Measurements from ENCODE around the gene CLIC4.
"Not testable (repeated sequence)": the region's sequence is repeated elsewhere in the genome, so short reads cannot be mapped to it uniquely, and the experiment has no call there.

CLIC4 gene

DNA sequence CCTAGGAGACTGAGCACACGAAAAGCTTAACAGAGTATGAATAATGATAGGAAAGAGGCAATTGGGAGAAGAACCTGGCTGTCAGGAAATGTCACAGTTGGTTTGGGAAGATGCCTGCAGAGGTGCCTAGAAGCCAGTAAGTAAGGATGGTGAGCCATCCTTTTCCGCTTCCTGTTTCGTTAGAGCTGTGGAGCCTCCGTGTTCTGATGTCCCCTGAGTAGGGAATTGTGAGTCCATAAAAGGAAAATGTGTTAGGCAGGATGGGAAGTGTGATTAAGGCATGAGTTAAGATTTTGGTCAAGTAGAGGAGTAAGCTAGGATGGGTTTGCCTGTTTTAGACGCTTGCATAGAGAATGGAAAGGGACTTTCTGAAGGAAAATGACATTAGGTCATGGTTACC, 9.0 kb downstream of the CLIC4 start:
- no peak overlapping the region for H3K9ac ChIP-seq (ENCODE audit: low read depth, low read length)
- H3K4me1 ChIP-seq (ENCODE audit: control insufficient read depth, insufficient read depth, low read length) = peaks cover 40% of the 10 kb centered on the region
- peaks cover 31% of the 10 kb centered on the region for H3K36me3 ChIP-seq (ENCODE audit: insufficient read depth, low read length)
- H3K9me3 ChIP-seq (replicated peaks; ENCODE audit: low read length) = no peaks in the 10 kb centered on the region
- H3K4me3 ChIP-seq (ENCODE audit: low read length) = no peak overlapping the region
- peak overlapping the region; percentile 5 for H3K4me2 ChIP-seq (ENCODE audit: low read length)
- H3K27me3 ChIP-seq (ENCODE audit: control insufficient read depth, insufficient read depth, low read length) = no peaks in the 10 kb centered on the region

DNA sequence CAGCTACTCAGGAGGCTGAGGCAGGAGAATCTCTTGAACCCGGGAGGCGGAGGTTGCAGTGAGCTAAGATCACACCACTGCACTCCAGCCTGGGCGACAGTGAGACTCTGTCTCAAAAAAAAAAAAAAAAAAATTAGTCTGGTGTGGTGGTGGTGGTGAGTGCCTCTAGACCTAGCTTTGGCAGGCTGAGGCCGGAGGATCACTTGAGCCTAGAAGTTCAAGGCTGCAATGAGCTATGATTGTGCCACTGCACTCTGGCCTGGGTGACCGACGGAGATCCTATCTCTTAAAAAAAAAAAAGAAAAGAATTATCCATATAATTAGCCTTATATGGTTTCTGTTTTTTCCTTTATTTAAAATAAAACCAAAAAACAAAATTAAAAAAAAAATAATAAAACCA, 10.1 kb downstream of the CLIC4 start:
- not testable (repeated sequence) for H3K4me2 ChIP-seq (ENCODE audit: low read length); H3K9ac ChIP-seq (ENCODE audit: low read depth, low read length); H3K27me3 ChIP-seq (ENCODE audit: control insufficient read depth, insufficient read depth, low read length); H3K9me3 ChIP-seq (replicated peaks; ENCODE audit: low read length); H3K4me3 ChIP-seq (ENCODE audit: low read length)
- Histone ChIP-seq H3K36me3 (ENCODE audit: insufficient read depth, low read length) (peaks cover 29% of the 10 kb centered on the region), H3K4me1 (ENCODE audit: control insufficient read depth, insufficient read depth, low read length) (peaks cover 43% of the 10 kb centered on the region)

DNA sequence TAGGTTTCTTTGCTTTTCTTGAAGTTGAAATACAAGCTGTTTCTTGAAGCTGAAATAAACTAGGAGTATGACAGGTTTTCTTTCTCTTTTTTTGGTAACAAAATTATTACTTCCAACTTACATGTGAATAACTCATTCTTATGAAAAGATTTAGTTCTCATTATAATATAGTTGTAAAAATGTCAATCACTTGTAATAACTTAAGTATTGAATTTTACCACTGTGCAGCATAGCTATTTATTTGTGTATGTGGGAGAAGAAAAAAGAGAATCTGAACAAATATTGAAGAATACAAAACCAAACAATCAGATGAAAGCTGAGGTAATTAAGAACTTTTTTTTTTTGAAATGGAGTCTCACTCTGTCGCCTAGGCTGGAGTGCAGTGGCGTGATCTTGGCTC, 11.1 kb downstream of the CLIC4 start:
- H3K9me3 ChIP-seq (replicated peaks; ENCODE audit: low read length) = no peaks in the 10 kb centered on the region
- H3K4me1 ChIP-seq (ENCODE audit: control insufficient read depth, insufficient read depth, low read length) = peaks cover 50% of the 10 kb centered on the region
- H3K27me3 ChIP-seq (ENCODE audit: control insufficient read depth, insufficient read depth, low read length) = no peaks in the 10 kb centered on the region
- H3K36me3 ChIP-seq (ENCODE audit: insufficient read depth, low read length) = peaks cover 36% of the 10 kb centered on the region
- no peak overlapping the region for H3K9ac ChIP-seq (ENCODE audit: low read depth, low read length)
- no peak overlapping the region for H3K4me3 ChIP-seq (ENCODE audit: low read length)
- H3K4me2 ChIP-seq (ENCODE audit: low read length) = no peak overlapping the region

DNA sequence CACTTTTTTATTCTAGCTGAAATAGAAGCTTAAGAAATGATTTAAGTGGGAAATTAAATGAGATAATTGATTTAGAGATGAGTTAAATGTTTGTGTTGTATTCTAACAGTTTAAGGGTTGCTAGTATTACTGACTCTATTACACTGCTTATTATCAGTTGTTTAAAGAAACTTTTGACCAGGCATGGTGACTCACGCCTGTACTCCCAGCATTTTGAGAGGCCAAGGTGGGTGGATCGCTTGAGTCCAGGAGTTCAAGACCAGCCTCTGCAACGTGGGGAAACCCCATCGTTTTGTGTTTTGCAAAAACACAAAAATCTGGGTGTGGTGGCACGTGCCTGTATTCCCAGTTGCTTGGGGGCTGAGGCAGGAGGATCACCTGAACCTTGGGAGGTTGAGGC, 14.2 kb downstream of the CLIC4 start:
- Histone ChIP-seq H3K9ac (ENCODE audit: low read depth, low read length) (no peak overlapping the region), H3K4me3 (ENCODE audit: low read length) (no peak overlapping the region), H3K36me3 (ENCODE audit: insufficient read depth, low read length) (peaks cover 16% of the 10 kb centered on the region), H3K9me3 (replicated peaks; ENCODE audit: low read length) (no peaks in the 10 kb centered on the region), H3K4me2 (ENCODE audit: low read length) (no peak overlapping the region), H3K4me1 (ENCODE audit: control insufficient read depth, insufficient read depth, low read length) (peaks cover 32% of the 10 kb centered on the region), H3K27me3 (ENCODE audit: control insufficient read depth, insufficient read depth, low read length) (no peaks in the 10 kb centered on the region)

DNA sequence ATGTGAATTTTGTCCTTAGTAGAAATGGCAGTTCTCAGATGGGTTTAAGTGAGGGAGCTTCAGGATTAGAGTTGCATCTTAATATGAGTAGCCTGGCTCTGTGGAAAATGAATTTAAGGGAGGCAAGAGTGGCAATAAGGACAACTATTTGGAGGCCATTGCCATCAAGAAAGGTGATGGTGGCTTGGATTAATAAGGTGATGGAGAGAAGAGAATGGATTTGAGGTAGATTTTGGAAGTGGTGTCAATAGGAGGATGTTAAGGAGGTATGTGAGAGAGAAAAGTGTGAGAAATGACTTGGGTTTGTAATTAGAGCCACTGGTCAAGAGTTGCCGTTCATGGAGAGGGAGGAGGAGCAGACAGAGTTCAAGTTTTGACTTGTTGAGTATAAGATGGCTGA, 16.3 kb downstream of the CLIC4 start:
- no peak overlapping the region for H3K9ac ChIP-seq (ENCODE audit: low read depth, low read length)
- H3K27me3 ChIP-seq (ENCODE audit: control insufficient read depth, insufficient read depth, low read length) = no peaks in the 10 kb centered on the region
- peaks cover 41% of the 10 kb centered on the region for H3K4me1 ChIP-seq (ENCODE audit: control insufficient read depth, insufficient read depth, low read length)
- no peak overlapping the region for H3K4me3 ChIP-seq (ENCODE audit: low read length)
- H3K36me3 ChIP-seq (ENCODE audit: insufficient read depth, low read length) = peaks cover 16% of the 10 kb centered on the region
- no peak overlapping the region for H3K4me2 ChIP-seq (ENCODE audit: low read length)
- no peaks in the 10 kb centered on the region for H3K9me3 ChIP-seq (replicated peaks; ENCODE audit: low read length)

DNA sequence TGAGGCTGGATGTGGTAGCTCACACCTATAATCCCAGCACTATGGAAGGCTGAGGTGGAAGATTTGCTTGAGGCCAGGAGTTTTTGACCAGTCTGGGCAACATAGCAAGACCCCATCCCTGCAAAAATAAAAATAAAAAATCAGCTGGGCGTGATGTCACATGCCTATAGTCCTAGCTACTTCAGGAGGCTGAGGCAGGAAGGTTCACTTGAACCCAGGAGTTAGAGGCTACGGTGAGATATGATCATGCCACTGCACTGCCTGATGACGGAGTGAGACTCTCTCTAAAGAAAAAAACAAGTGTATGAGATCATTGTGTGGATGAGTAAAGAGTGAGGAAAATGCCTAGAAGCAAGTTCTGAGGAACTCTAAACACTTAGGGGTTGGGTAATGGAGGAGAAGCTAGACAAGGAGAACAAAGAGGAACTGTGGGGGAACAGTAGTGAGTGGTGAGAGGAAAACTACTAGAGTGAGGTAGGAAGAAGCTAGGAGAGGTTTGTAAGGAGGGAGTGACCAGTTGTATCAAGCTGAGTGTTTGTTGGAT, 17.0 kb downstream of the CLIC4 start:
- peaks cover 16% of the 10 kb centered on the region for H3K36me3 ChIP-seq (ENCODE audit: insufficient read depth, low read length)
- no peaks in the 10 kb centered on the region for H3K27me3 ChIP-seq (ENCODE audit: control insufficient read depth, insufficient read depth, low read length)
- no peak overlapping the region for H3K4me3 ChIP-seq (ENCODE audit: low read length)
- peaks cover 41% of the 10 kb centered on the region for H3K4me1 ChIP-seq (ENCODE audit: control insufficient read depth, insufficient read depth, low read length)
- H3K4me2 ChIP-seq (ENCODE audit: low read length) = no peak overlapping the region
- no peak overlapping the region for H3K9ac ChIP-seq (ENCODE audit: low read depth, low read length)
- H3K9me3 ChIP-seq (replicated peaks; ENCODE audit: low read length) = no peaks in the 10 kb centered on the region

DNA sequence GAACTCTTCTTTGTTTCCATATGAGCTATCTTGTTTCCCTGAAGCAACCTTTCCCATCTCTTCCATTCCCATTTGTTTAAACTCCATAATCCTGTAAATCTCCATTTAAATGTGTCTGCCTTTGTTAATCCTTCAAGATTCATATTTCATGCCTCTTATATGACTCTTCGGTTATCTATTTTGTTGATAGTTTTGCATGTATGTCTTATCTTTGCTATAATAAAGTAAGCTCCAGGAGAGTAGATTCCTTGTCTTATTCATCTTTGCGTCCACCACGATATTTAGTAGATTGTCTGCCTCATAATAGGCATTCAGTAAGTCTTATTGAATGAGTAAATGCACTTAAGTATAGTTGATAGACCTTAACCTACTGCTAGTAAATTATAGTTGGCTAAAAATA, 18.4 kb downstream of the CLIC4 start:
- Histone ChIP-seq H3K4me3 (ENCODE audit: low read length) (no peak overlapping the region), H3K9me3 (replicated peaks; ENCODE audit: low read length) (no peaks in the 10 kb centered on the region), H3K4me1 (ENCODE audit: control insufficient read depth, insufficient read depth, low read length) (peaks cover 43% of the 10 kb centered on the region), H3K36me3 (ENCODE audit: insufficient read depth, low read length) (peaks cover 9% of the 10 kb centered on the region), H3K27me3 (ENCODE audit: control insufficient read depth, insufficient read depth, low read length) (no peaks in the 10 kb centered on the region), H3K9ac (ENCODE audit: low read depth, low read length) (no peak overlapping the region), H3K4me2 (ENCODE audit: low read length) (no peak overlapping the region)

DNA sequence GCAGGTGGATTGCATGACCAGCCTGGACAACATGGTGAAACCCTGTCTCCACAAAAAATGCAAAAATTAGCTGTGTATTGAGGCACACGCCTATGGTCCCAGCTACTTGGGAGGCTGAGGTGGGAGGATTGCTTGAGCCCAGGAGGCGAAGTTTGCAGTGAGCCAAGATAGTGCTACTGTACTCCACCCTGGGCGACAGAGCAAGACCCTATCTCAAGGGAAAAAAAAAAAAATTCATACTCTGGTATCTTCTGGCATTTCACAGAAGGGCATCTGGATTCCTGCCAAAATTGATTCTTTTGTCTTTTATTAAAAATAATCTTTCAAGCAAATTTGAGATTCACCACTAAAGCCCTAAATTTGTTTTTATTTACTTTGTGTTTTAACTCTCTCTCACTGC, 19.2 kb downstream of the CLIC4 start:
- Histone ChIP-seq H3K36me3 (ENCODE audit: insufficient read depth, low read length) (peaks cover 9% of the 10 kb centered on the region), H3K9ac (ENCODE audit: low read depth, low read length) (no peak overlapping the region), H3K27me3 (ENCODE audit: control insufficient read depth, insufficient read depth, low read length) (no peaks in the 10 kb centered on the region), H3K4me3 (ENCODE audit: low read length) (no peak overlapping the region), H3K4me1 (ENCODE audit: control insufficient read depth, insufficient read depth, low read length) (peaks cover 47% of the 10 kb centered on the region), H3K4me2 (ENCODE audit: low read length) (no peak overlapping the region), H3K9me3 (replicated peaks; ENCODE audit: low read length) (no peaks in the 10 kb centered on the region)

DNA sequence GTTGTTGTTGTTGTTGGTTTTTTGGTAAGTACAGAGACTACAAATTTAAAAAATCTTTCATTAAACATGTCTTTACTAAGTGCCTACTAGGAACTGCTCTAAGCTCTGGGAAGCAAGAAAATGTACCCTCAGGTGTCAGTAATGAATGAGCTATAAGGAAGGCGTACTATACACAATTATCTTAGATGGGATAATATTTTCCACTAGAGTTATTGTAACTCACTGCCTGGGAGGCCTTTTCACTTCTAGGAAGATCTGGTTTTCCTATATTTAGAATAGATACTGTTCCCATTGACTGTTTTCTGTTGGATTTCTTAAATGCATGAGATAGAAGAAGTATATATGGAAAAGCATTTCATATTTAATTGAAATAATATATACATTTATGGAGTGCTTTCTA, 19.6 kb downstream of the CLIC4 start:
- H3K4me3 ChIP-seq (ENCODE audit: low read length) = no peak overlapping the region
- no peaks in the 10 kb centered on the region for H3K27me3 ChIP-seq (ENCODE audit: control insufficient read depth, insufficient read depth, low read length)
- H3K4me2 ChIP-seq (ENCODE audit: low read length) = no peak overlapping the region
- H3K4me1 ChIP-seq (ENCODE audit: control insufficient read depth, insufficient read depth, low read length) = peaks cover 47% of the 10 kb centered on the region
- H3K9me3 ChIP-seq (replicated peaks; ENCODE audit: low read length) = no peaks in the 10 kb centered on the region
- peaks cover 9% of the 10 kb centered on the region for H3K36me3 ChIP-seq (ENCODE audit: insufficient read depth, low read length)
- no peak overlapping the region for H3K9ac ChIP-seq (ENCODE audit: low read depth, low read length)

DNA sequence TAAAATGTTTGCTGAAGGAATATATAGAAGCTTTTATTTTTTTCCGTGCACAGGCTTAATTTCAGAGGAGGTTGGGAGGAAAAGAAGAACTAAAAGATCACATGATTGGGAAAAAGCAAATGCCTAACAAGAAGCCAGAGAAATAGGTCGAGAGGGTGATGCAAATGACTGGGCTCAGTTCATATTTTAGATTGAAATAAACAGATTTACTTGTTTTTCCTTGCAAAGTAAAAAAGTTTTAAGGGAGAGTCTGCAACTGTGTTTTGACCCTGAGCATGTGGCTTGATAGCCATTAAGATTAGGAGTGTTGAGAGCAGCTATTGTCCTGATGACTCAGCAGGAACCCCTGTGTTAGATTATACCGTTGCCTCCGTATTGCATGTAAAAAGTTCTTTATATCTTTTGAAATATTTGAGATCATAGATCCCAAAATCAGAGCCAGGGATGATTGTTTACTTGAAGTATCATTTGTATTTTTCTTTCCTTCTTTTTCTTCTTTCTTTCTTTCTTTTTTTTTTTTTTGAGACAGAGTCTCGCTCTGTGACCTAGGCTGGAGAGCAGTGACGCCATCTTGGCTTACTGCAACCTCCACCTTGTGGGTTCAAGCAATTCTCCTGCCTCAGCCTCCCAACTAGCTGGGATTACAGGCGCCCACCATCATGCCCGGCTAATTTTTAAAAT, 20.2 kb downstream of the CLIC4 start:
- Histone ChIP-seq H3K4me3 (ENCODE audit: low read length) (no peak overlapping the region), H3K4me1 (ENCODE audit: control insufficient read depth, insufficient read depth, low read length) (peaks cover 47% of the 10 kb centered on the region)

DNA sequence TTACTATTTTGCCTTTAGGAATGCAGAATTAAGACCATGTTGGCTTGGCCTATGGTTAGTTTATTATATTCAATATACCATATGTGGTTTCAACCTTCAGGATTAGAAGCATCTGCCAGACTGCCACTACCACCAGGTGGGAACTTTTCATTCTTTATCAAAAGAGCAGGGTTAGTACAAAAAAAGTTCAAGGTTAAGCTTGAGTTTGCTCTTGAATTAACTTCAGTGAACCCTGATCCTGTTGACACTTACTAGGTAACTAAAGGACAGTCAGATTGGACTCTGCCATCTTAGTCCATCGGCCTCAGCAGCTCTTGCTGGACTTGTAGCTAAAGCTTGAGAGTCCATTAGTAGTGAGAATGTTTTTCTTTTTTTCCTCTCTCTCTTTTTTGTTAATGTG, 22.1 kb downstream of the CLIC4 start:
- Histone ChIP-seq H3K36me3 (ENCODE audit: insufficient read depth, low read length) (no peaks in the 10 kb centered on the region), H3K9me3 (replicated peaks; ENCODE audit: low read length) (no peaks in the 10 kb centered on the region), H3K4me3 (ENCODE audit: low read length) (no peak overlapping the region), H3K9ac (ENCODE audit: low read depth, low read length) (no peak overlapping the region), H3K4me2 (ENCODE audit: low read length) (no peak overlapping the region), H3K4me1 (ENCODE audit: control insufficient read depth, insufficient read depth, low read length) (peaks cover 51% of the 10 kb centered on the region), H3K27me3 (ENCODE audit: control insufficient read depth, insufficient read depth, low read length) (no peaks in the 10 kb centered on the region)

More for the DNA sequence above, 20.2 kb downstream of the CLIC4 start:
- Histone ChIP-seq H3K9ac (ENCODE audit: low read depth, low read length) (no peak overlapping the region), H3K27me3 (ENCODE audit: control insufficient read depth, insufficient read depth, low read length) (no peaks in the 10 kb centered on the region), H3K4me2 (ENCODE audit: low read length) (no peak overlapping the region), H3K36me3 (ENCODE audit: insufficient read depth, low read length) (peaks cover 5% of the 10 kb centered on the region), H3K9me3 (replicated peaks; ENCODE audit: low read length) (no peaks in the 10 kb centered on the region)

DNA sequence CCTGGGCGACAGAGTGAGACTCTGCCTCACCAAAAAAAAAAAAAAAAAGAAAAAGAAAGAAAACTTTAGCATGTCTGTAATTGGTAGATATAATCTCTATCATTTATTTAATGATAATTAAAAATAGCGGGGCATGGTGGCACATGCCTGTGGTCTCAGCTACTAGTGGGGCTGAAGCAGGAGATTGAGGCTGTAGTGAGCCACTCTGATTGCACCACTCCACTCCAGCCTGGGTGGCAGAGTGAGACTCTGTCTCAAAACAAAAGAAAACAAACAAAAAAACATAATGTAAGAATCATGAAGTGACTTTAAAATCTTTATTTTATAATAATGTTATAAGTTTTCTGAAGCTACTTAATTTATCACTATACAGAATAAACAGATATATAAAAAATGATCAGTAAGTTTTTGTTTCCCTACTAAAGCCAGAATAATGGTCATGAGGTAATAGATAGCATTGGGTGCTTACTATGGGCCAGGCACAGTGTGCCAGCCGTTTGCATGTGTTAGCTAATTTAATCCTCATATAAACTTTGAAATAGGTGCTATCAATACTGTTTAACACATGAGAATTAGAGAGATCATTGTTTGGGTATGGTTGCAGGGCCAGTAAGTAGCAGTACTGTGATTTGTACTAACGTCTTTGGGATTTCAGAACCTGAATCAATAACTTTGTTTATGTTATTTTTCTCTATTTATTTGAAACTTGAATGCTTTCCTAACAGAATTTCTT, 23.8 kb downstream of the CLIC4 start:
- Histone ChIP-seq H3K4me2 (ENCODE audit: low read length) (peak overlapping the region; percentile 0), H3K4me3 (ENCODE audit: low read length) (no peak overlapping the region), H3K4me1 (ENCODE audit: control insufficient read depth, insufficient read depth, low read length) (peaks cover 56% of the 10 kb centered on the region), H3K9me3 (replicated peaks; ENCODE audit: low read length) (no peaks in the 10 kb centered on the region), H3K9ac (ENCODE audit: low read depth, low read length) (peak overlapping the region; percentile 57), H3K36me3 (ENCODE audit: insufficient read depth, low read length) (no peaks in the 10 kb centered on the region), H3K27me3 (ENCODE audit: control insufficient read depth, insufficient read depth, low read length) (no peaks in the 10 kb centered on the region)
